Stimulated activated CD4-positive, alpha-beta T cell treated with anti-CD3 and anti-CD28 coated beads, TNF-alpha, amount 100 ng/mL, for 4 hours (primary cell): ENCODE data around the gene ZNF655.

Experiments used
- DNase-seq, 3 experiments: peaks; one replicate each; pipeline ENCODE4 v3.0.0-alpha.2; 2020; ENCODE audit warnings: low read depth in 3 of 3

Gene ZNF655

GRCh38 chr7:99606531-99606930 is 48.1 kb downstream of the ZNF655 start:
- no peak for DNase-seq

GRCh38 chr7:99607548-99607947 is 49.1 kb downstream of the ZNF655 start:
- no peak for DNase-seq

GRCh38 chr7:99614495-99614894 is 56.1 kb downstream of the ZNF655 start:
- no peak for DNase-seq

- no peak for DNase-seq
These were observed 57.5 kb downstream of the ZNF655 start for GRCh38 chr7:99615989-99616358.

- DNase-seq: peak; percentile 57 to 74 (median 71)
These were observed 58.1 kb downstream of the ZNF655 start, which contains the start of gene ZSCAN25 for GRCh38 chr7:99616359-99617191. ZSCAN25 (plus strand) TSS chr7:99616946; CDS start chr7:99619607, 2,661 bp downstream.

- DNase-seq: no peak
These were observed 58.8 kb downstream of the ZNF655 start for GRCh38 chr7:99617192-99617781.

- no peak for DNase-seq
These were observed 60.3 kb downstream of the ZNF655 start for GRCh38 chr7:99618726-99619125.

GRCh38 chr7:99619571-99620130 is 61.2 kb downstream of the ZNF655 start:
- DNase-seq: no peak

GRCh38 chr7:99621271-99621670 is 62.8 kb downstream of the ZNF655 start:
- no peak for DNase-seq

- DNase-seq: no peak
These were observed 64.2 kb downstream of the ZNF655 start for GRCh38 chr7:99622596-99622995.

GRCh38 chr7:99623091-99623693 is 64.8 kb downstream of the ZNF655 start:
- DNase-seq: no peak

- no peak for DNase-seq
These were observed 65.4 kb downstream of the ZNF655 start for GRCh38 chr7:99623702-99624447.

- peak; percentile 28 to 40 (median 34) for DNase-seq
These were observed 66.0 kb downstream of the ZNF655 start for GRCh38 chr7:99624484-99624883.

GRCh38 chr7:99625321-99625720 is 66.9 kb downstream of the ZNF655 start:
- DNase-seq: no peak

GRCh38 chr7:99625961-99626360 is 67.5 kb downstream of the ZNF655 start:
- DNase-seq: no peak
